Common myeloid progenitor, CD34-positive (primary cell): ENCODE results near the gene TEX14. TPM values are rescaled to one million over a fixed set of nuclear protein-coding genes. Genes with fewer than 3 reads are reported as not detected.

Experiments used
- CTCF ChIA-PET: fragments of 350-600 bp; sonication (Branson Sonifier 250); formaldehyde crosslinking; loops from one replicate; lab custom pipeline; 2021; ENCODE audit warnings: antibody characterized with exemption; lab: Charles Lee
- POLR2A ChIA-PET: fragments of 350-600 bp; sonication (Branson Sonifier 250); formaldehyde crosslinking; loops from one replicate; lab custom pipeline; 2021; ENCODE audit warnings: antibody characterized with exemption; lab: Charles Lee
- DNase-seq, 3 donors: peaks; one replicate each; pipeline versions ENCODE4 v3.0.0 to v3.0.0-alpha.2; 2013
- H3K27ac ChIP-seq, 2 experiments: 1 replicate in 1 of 2; 2 replicates in 1 of 2; pipeline ENCODE4 v1.7.0; 2013; ENCODE audit warnings: inconsistent platforms in 2 of 2, low read length in 2 of 2, mild to moderate bottlenecking in 2 of 2, low read depth in 1 of 2, moderate library complexity in 1 of 2; ENCODE audit not compliant: severe bottlenecking in 2 of 2, insufficient read depth in 1 of 2, poor library complexity in 1 of 2
- H3K27me3 ChIP-seq, 5 experiments: replicated peaks in 2 of 5; 1 replicate in 3 of 5; 2 replicates in 2 of 5; pipeline versions ENCODE4 v1.6.1 to v1.7.0; 2013; ENCODE audit warnings: low read length in 4 of 5, mild to moderate bottlenecking in 2 of 5, moderate library complexity in 2 of 5, inconsistent platforms in 1 of 5; ENCODE audit not compliant: insufficient read depth in 5 of 5, control insufficient read depth in 4 of 5
- H3K36me3 ChIP-seq, 4 experiments: 1 replicate in 2 of 4; 2 replicates in 2 of 4; pipeline versions ENCODE4 v1.6.1 to v1.7.0; 2013; ENCODE audit warnings: low read length in 3 of 4, control low read depth in 1 of 4, mild to moderate bottlenecking in 1 of 4; ENCODE audit not compliant: control insufficient read depth in 4 of 4, insufficient read depth in 4 of 4
- H3K4me1 ChIP-seq, 4 experiments: 1 replicate in 3 of 4; 2 replicates in 1 of 4; pipeline versions ENCODE4 v1.6.1 to v1.7.1; 2013; ENCODE audit warnings: low read length in 3 of 4, mild to moderate bottlenecking in 3 of 4, control low read depth in 1 of 4, inconsistent platforms in 1 of 4, moderate library complexity in 1 of 4; ENCODE audit not compliant: control insufficient read depth in 4 of 4, insufficient read depth in 4 of 4; ENCODE audit errors: control extremely low read depth in 1 of 4
- H3K4me3 ChIP-seq, 7 experiments: 1 replicate in 4 of 7; 2 replicates in 3 of 7; pipeline versions ENCODE4 v1.5.1 to v1.7.0; 2013; ENCODE audit warnings: mild to moderate bottlenecking in 7 of 7, low read length in 6 of 7, moderate library complexity in 6 of 7, inconsistent platforms in 2 of 7, low read depth in 2 of 7, control low read depth in 1 of 7; ENCODE audit not compliant: insufficient read depth in 4 of 7, control insufficient read depth in 1 of 7; ENCODE audit errors: extremely low read depth in 1 of 7
- H3K9me3 ChIP-seq, 5 experiments: 1 replicate in 4 of 5; 2 replicates in 1 of 5; pipeline versions ENCODE4 v1.6.1 to v1.7.1; 2013; ENCODE audit warnings: low read length in 4 of 5, mild to moderate bottlenecking in 2 of 5, inconsistent platforms in 1 of 5, low read depth in 1 of 5, moderate library complexity in 1 of 5; ENCODE audit not compliant: control insufficient read depth in 4 of 5, insufficient read depth in 2 of 5; ENCODE audit errors: control extremely low read depth in 1 of 5
- WGBS: methylation state at CpG from one replicate; pipeline ENCODE4 v1.1.5; 2013; ENCODE audit not compliant: insufficient coverage; 5-methylcytosine and 5-hydroxymethylcytosine counted together
- polyA plus RNA-seq: library from polyadenylated mRNA; unstranded; fragments of 120-200 nt; gene quantifications from one replicate; pipeline ENCODE4 v1.2.1, GENCODE V29; 2013

The TEX14 gene
- 0.04 TPM for polyA plus RNA-seq

DNA sequence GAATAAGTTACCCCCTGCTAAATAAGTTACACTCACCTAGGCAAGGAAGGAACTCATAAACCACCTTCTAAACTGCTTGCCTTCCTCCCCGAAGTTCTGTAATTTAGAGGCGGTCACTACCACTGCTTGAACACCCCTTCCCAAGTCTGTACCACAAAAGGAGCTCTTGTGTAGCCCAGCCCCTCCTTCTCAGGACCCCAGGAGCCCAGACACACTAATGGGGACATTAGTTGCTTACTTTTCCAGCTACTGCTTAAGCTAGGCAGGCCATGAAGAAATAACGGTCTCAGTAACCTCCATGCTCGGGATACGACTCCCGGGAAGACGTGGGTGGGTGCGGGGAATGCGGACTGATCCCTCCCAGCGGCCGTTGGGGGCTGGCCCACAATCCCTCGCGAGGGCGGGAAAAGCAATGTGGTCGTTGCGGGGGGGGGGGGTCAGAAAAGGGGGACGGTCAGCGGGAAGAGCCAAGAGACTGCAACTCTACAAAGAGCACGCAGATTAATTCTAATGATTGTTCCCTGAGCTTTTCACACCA is at the start of gene TEX14:
Gene TEX14 (minus strand): TSS at position 345 of the 538 bp plus-strand sequence. CDS start 40,044 bp downstream, outside the sequence.
- POLR2A ChIA-PET = interaction anchor here (2.4 kb wide), 1 partner anchor 60 kb away, joined by 15 read pairs; no protein-coding TSS in a partner anchor
- Histone ChIP-seq H3K4me3 (peak within 1 kb of the TSS; percentile 60 to 91 (median 75)), H3K4me1 (peaks cover 9 to 24% (median 16%) of the 10 kb centered on the region in 4 experiments), H3K36me3 (peaks cover 0 to 3% (median 0%) of the 10 kb centered on the region in 4 experiments), H3K9me3 (no peaks in the 10 kb centered on the region), H3K27me3 (no peaks in the 10 kb centered on the region), H3K27ac (peak within 1 kb of the TSS; percentile 65 to 84)
- CTCF ChIA-PET = interaction anchor here (1.6 kb wide), 1 partner anchor 11 kb away, joined by 7 read pairs; no protein-coding TSS in a partner anchor
- DNase-seq = peak in 1 of 3 donors; percentile 3
- 100% methylated on average over 2 of the region's 19 CpGs for WGBS

DNA sequence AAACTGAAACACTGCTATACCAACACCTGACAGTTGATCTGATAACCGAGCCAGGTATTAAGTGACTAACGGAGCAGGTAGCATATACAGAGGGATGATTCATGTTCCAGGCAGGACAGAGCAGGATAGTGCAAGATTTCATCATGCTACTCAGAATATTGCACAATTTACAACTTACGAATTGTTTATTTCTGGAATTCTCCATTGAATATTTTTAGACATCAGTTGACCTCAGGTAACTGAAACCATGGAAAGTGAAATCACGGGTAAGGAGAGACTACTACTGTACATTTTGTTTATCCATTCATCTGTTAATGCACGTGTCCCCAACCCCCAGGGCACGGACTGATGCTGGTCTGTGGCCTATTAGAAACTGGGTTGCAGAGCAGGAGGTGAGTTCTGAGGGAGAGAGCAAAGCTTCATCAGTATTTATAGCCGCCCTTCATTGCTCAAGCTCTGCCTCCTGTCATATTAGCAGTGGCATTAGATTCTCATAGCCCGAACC is 49.3 kb upstream of the TEX14 start:
- no peaks in the 10 kb centered on the region for H3K4me1 ChIP-seq
- 92% methylated on average over 8 of the region's 8 CpGs for WGBS
- no peaks in the 10 kb centered on the region for H3K36me3 ChIP-seq
- ChIA-PET POLR2A (no interaction called here), CTCF (no interaction called here)
- no peak for DNase-seq
- no peak overlapping the region for H3K27ac ChIP-seq
- H3K27me3 ChIP-seq = no peaks in the 10 kb centered on the region
- H3K9me3 ChIP-seq = no peaks in the 10 kb centered on the region
- no peak overlapping the region for H3K4me3 ChIP-seq

DNA sequence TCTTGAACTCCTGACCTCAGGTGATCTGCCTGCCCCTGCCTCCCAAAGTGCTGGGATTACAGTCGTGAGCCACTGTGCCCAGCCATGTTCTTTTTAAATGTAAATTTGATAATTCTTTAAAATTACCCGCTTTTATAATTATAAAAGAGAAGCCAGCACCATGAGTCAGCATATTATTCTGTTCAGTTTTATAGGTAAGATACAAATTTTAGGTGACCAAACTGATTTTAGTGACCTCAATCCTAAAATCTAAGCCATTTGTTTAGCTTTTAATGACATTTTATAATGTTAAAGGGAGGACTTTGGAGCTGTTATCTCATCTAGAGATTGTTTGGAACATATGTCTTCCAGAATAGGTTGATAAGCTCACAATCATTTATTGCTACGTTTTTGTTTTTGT is 43.0 kb upstream of the TEX14 start:
- no peak for DNase-seq
- ChIA-PET CTCF (interaction anchor here (0.6 kb wide), 1 partner anchor 28 kb away, joined by 3 read pairs; no protein-coding TSS in a partner anchor), POLR2A (no interaction called here)
- no peaks in the 10 kb centered on the region for H3K27me3 ChIP-seq
- H3K27ac ChIP-seq = no peak overlapping the region
- 100% methylated on average over 1 of the region's 3 CpGs for WGBS
- peaks cover 0 to 1% (median 0%) of the 10 kb centered on the region in 4 experiments for H3K36me3 ChIP-seq
- H3K9me3 ChIP-seq = no peaks in the 10 kb centered on the region
- H3K4me1 ChIP-seq = no peaks in the 10 kb centered on the region
- H3K4me3 ChIP-seq = no peak overlapping the region

DNA sequence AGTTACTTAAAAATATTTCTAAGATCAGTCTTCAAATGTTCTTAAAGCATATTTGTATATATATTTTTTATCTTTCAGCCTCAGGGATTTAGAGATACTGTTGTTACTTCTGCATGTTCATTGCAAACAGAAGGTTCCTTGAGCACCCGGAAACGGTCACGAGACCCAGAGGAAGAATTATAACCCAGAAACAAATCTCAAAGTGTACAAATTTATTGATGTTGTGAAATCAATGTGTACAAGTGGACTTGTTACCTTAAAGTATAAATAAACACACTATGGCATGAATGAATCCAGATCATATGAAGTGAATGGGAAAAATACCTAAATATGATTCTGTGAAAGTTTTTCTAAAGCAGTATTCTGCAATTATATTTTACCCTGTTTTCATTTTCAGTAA is 42.2 kb upstream of the TEX14 start:
- H3K4me1 ChIP-seq = no peaks in the 10 kb centered on the region
- H3K27ac ChIP-seq = no peak overlapping the region
- ChIA-PET CTCF (interaction anchor here (0.6 kb wide), 1 partner anchor 29 kb away, joined by 3 read pairs; no protein-coding TSS in a partner anchor), POLR2A (no interaction called here)
- WGBS = no CpG with 5 or more reads among the region's 3 CpGs
- peaks cover 0 to 3% (median 0%) of the 10 kb centered on the region in 4 experiments for H3K36me3 ChIP-seq
- no peak for DNase-seq
- H3K4me3 ChIP-seq = no peak overlapping the region
- no peaks in the 10 kb centered on the region for H3K27me3 ChIP-seq
- H3K9me3 ChIP-seq = no peaks in the 10 kb centered on the region

GRCh38 chr17:58730937-58731336 is 39.1 kb upstream of the TEX14 start:
- Histone ChIP-seq H3K27ac (no peak overlapping the region), H3K9me3 (no peaks in the 10 kb centered on the region), H3K4me3 (no peak overlapping the region), H3K36me3 (peaks cover 0 to 3% (median 0%) of the 10 kb centered on the region in 4 experiments), H3K27me3 (no peaks in the 10 kb centered on the region), H3K4me1 (no peaks in the 10 kb centered on the region)
- no peak for DNase-seq
- ChIA-PET CTCF (no interaction called here), POLR2A (no interaction called here)

- no peak overlapping the region for H3K4me3 ChIP-seq
- WGBS = no CpG with 5 or more reads among the region's 1 CpG
- H3K27ac ChIP-seq = no peak overlapping the region
- ChIA-PET POLR2A (no interaction called here), CTCF (no interaction called here)
- H3K4me1 ChIP-seq = no peaks in the 10 kb centered on the region
- H3K9me3 ChIP-seq = no peaks in the 10 kb centered on the region
- no peaks in the 10 kb centered on the region for H3K27me3 ChIP-seq
- no peak for DNase-seq
- H3K36me3 ChIP-seq = peaks cover 0 to 6% (median 0%) of the 10 kb centered on the region in 4 experiments
These were observed 37.0 kb upstream of the TEX14 start for GRCh38 chr17:58728798-58729197.

DNA sequence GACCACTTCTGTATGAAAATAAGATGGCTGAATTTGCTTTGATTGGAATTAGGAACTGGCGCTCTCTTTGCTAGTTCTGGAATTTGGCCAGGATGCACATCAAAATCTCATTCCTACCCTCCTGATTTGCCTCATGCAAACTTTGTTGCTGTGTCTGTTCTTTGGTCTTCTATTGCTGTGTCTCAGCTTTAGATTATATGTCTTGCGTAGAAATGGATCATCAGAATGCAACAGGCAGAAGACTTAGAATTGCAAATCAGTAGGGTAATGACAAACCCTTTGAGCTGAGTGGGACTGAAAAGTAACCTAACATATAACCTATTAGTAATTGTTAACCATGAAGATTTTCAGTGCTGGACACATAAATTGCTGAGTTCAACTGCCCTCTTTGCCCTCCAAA is 30.9 kb upstream of the TEX14 start:
- Histone ChIP-seq H3K4me3 (no peak overlapping the region), H3K9me3 (no peaks in the 10 kb centered on the region), H3K4me1 (no peaks in the 10 kb centered on the region), H3K27ac (no peak overlapping the region), H3K27me3 (no peaks in the 10 kb centered on the region), H3K36me3 (peaks cover 2 to 12% (median 7%) of the 10 kb centered on the region in 4 experiments)
- DNase-seq = no peak
- ChIA-PET POLR2A (no interaction called here), CTCF (no interaction called here)
- 100% methylated on average over 1 of the region's 2 CpGs for WGBS
